Activated T-cell treated with anti-CD3 and anti-CD28 coated beads for 48 hours (primary cell): Measurements from ENCODE around the gene WDR83.
A peak's percentile ranks its signal among the peaks of the same experiment; 100 is the strongest.
"Not testable (repeated sequence)": the region's sequence is repeated elsewhere in the genome, so short reads cannot be mapped to it uniquely, and the experiment has no call there.

ENCODE experiments used
- DNase-seq: peaks from one replicate; pipeline ENCODE4 v3.0.0-alpha.2; 2020; ENCODE audit warnings: low read depth

The WDR83 gene

GRCh38 chr19:12666265-12667048, at the start of gene WDR83, which contains the start of gene MAN2B1:
TSS of gene WDR83 (plus strand) at chr19:12666807. CDS start at chr19:12669791, 2,984 bp downstream.
TSS of gene MAN2B1 (minus strand) at chr19:12666742. CDS start at chr19:12666701, 41 bp downstream.
- DNase-seq = peak; percentile 88

- DNase-seq = no peak
These were observed 49.0 kb upstream of the WDR83 start for GRCh38 chr19:12617646-12618045.

GRCh38 chr19:12621253-12622024, 45.2 kb upstream of the WDR83 start:
- not testable (repeated sequence) for DNase-seq

GRCh38 chr19:12623361-12624031, 43.1 kb upstream of the WDR83 start:
- no peak for DNase-seq

GRCh38 chr19:12626958-12627357, 39.6 kb upstream of the WDR83 start:
- no peak for DNase-seq

GRCh38 chr19:12628040-12629022, 38.3 kb upstream of the WDR83 start:
- no peak for DNase-seq

- DNase-seq = no peak
These were observed 37.4 kb upstream of the WDR83 start for GRCh38 chr19:12629215-12629614.

- DNase-seq = no peak
These were observed 30.0 kb upstream of the WDR83 start for GRCh38 chr19:12636631-12637030.

- DNase-seq = no peak
These were observed 27.9 kb upstream of the WDR83 start for GRCh38 chr19:12638611-12639182.

GRCh38 chr19:12639901-12640613, 26.6 kb upstream of the WDR83 start:
- peak; percentile 86 for DNase-seq

- DNase-seq = no peak
These were observed 25.2 kb upstream of the WDR83 start for GRCh38 chr19:12641456-12641855.

GRCh38 chr19:12642506-12642905, 24.1 kb upstream of the WDR83 start:
- no peak for DNase-seq

- DNase-seq = not testable (repeated sequence)
These were observed 22.9 kb upstream of the WDR83 start for GRCh38 chr19:12643716-12644115.

GRCh38 chr19:12646551-12646950, 20.1 kb upstream of the WDR83 start:
- no peak for DNase-seq

GRCh38 chr19:12647047-12647446, 19.6 kb upstream of the WDR83 start:
- no peak for DNase-seq

GRCh38 chr19:12647490-12648071, 19.0 kb upstream of the WDR83 start:
- peak; percentile 55 for DNase-seq

GRCh38 chr19:12648088-12648487, 18.5 kb upstream of the WDR83 start:
- no peak for DNase-seq

GRCh38 chr19:12649941-12650340, 16.7 kb upstream of the WDR83 start:
- no peak for DNase-seq

- no peak for DNase-seq
These were observed 14.4 kb upstream of the WDR83 start for GRCh38 chr19:12652219-12652618.

- DNase-seq = no peak
These were observed 11.1 kb upstream of the WDR83 start for GRCh38 chr19:12655546-12655945.
